WTC11 (cell line): ENCODE data around the gene TLE4. TPM values are rescaled to one million over a fixed set of nuclear protein-coding genes. Genes with fewer than 3 reads are reported as not detected.

Experiments used
- ATAC-seq: fragments of 200-7000 bp; cut with Tn5 transposase; 2 replicates; pipeline ENCODE4 v1.10.0; 2021; ENCODE audit warnings: mild to moderate bottlenecking, moderate library complexity
- CTCF ChIA-PET: fragments of 300-600 bp; sonication (Branson Sonifier 250); formaldehyde crosslinking; loops from one replicate; lab custom pipeline; 2021; ENCODE audit warnings: antibody characterized with exemption; lab: Charles Lee
- POLR2A ChIA-PET: fragments of 350-600 bp; sonication (Branson Sonifier 250); formaldehyde crosslinking; loops from one replicate; lab custom pipeline; 2021; ENCODE audit warnings: antibody characterized with exemption; lab: Charles Lee
- DNase-seq: peaks from one replicate; pipeline ENCODE4 v3.0.0; 2021; ENCODE audit warnings: low spot score
- H3K27ac Mint-ChIP-seq: 2 replicates; pipeline ENCODE4 v1.8.0; 2021; ENCODE audit warnings: mixed read lengths
- H3K27me3 Mint-ChIP-seq: 2 replicates; pipeline ENCODE4 v1.8.0; 2021; ENCODE audit warnings: low read depth, mild to moderate bottlenecking, moderate library complexity, mixed read lengths
- H3K36me3 Mint-ChIP-seq: 2 replicates; pipeline ENCODE4 v1.8.0; 2021; ENCODE audit warnings: mixed read lengths
- H3K4me1 Mint-ChIP-seq: 2 replicates; pipeline ENCODE4 v1.8.0; 2022; ENCODE audit warnings: mixed read lengths
- H3K4me3 Mint-ChIP-seq: 2 replicates; pipeline ENCODE4 v1.8.0; 2021; ENCODE audit warnings: mild to moderate bottlenecking, moderate library complexity, mixed read lengths
- H3K9me3 Mint-ChIP-seq: 2 replicates; pipeline ENCODE4 v1.8.0; 2021; ENCODE audit warnings: mixed read lengths
- CTCF ChIP-seq: fragments of 200-600 bp; IDR thresholded peaks from 2 replicates; pipeline ENCODE4 v1.8.0; 2022; ENCODE audit warnings: antibody characterized with exemption
- ESRRA ChIP-seq: sonication (generic); formaldehyde crosslinking; IDR thresholded peaks from 2 replicates; pipeline ENCODE4 v1.8.1; 2022; ENCODE audit warnings: mild to moderate bottlenecking, missing genetic modification reagents, borderline replicate concordance
- FOXK1 ChIP-seq: sonication (generic); formaldehyde crosslinking; IDR thresholded peaks from 2 replicates; pipeline ENCODE4 v1.8.0; 2022; ENCODE audit warnings: mild to moderate bottlenecking, moderate library complexity, missing genetic modification reagents
- FOXP1 ChIP-seq: sonication (generic); formaldehyde crosslinking; IDR thresholded peaks from 2 replicates; pipeline ENCODE4 v1.8.0; 2022; ENCODE audit warnings: missing genetic modification reagents, mild to moderate bottlenecking, moderate library complexity, borderline replicate concordance
- FOXP4 ChIP-seq: sonication (generic); formaldehyde crosslinking; IDR thresholded peaks from 2 replicates; pipeline ENCODE4 v1.8.0; 2022; ENCODE audit warnings: mild to moderate bottlenecking, missing genetic modification reagents
- GRHL2 ChIP-seq: fragments of 250-450 bp; sonication (Bioruptor Pico); IDR thresholded peaks from 2 replicates; pipeline ENCODE4 v1.8.0; 2022; ENCODE audit warnings: mild to moderate bottlenecking, moderate library complexity; ENCODE audit not compliant: insufficient replicate concordance, severe bottlenecking
- PRRX2 ChIP-seq: fragments of 250-450 bp; sonication (Bioruptor Pico); IDR thresholded peaks from 2 replicates; pipeline ENCODE4 v1.8.0; 2021; ENCODE audit warnings: mild to moderate bottlenecking
- SMAD3 ChIP-seq: sonication (generic); formaldehyde crosslinking; IDR thresholded peaks from 2 replicates; pipeline ENCODE4 v1.8.0; 2022; ENCODE audit warnings: missing genetic modification reagents, mild to moderate bottlenecking, borderline replicate concordance
- TP53 ChIP-seq: sonication (generic); formaldehyde crosslinking; IDR thresholded peaks from 2 replicates; pipeline ENCODE4 v1.8.1; 2023; ENCODE audit warnings: mild to moderate bottlenecking, missing genetic modification reagents
- ZBTB43 ChIP-seq: sonication (generic); formaldehyde crosslinking; IDR thresholded peaks from 2 replicates; pipeline ENCODE4 v1.8.1; 2023; ENCODE audit warnings: mild to moderate bottlenecking, missing genetic modification reagents
- ZSCAN18 ChIP-seq: fragments of 250-450 bp; sonication (Bioruptor Pico); IDR thresholded peaks from 2 replicates; pipeline ENCODE4 v2.1.2; 2022; ENCODE audit warnings: mild to moderate bottlenecking, moderate library complexity
- total RNA-seq: library from RNA; stranded (reverse); gene quantifications from 3 replicates; pipeline ENCODE4 v1.2.3, GENCODE V29; 2021
- TF ChIP-seq, protein P1 (sequence below): fragments of 250-450 bp; sonication (Bioruptor Pico); IDR thresholded peaks from 2 replicates; pipeline ENCODE4 v1.9.0; 2021; ENCODE audit warnings: mild to moderate bottlenecking

The TLE4 gene
- total RNA-seq, 1 experiment from 2014 or later: 48.1 TPM

- TF ChIP-seq FOXP4 (CRISPR knock-in tag): no peak
- no peak for TF ChIP-seq CTCF
- TF ChIP-seq ZSCAN18 (CRISPR knock-in tag): no peak
Observed at GRCh38 chr9:79671558-79671957, 99.8 kb downstream of the TLE4 start (continued).

DNA sequence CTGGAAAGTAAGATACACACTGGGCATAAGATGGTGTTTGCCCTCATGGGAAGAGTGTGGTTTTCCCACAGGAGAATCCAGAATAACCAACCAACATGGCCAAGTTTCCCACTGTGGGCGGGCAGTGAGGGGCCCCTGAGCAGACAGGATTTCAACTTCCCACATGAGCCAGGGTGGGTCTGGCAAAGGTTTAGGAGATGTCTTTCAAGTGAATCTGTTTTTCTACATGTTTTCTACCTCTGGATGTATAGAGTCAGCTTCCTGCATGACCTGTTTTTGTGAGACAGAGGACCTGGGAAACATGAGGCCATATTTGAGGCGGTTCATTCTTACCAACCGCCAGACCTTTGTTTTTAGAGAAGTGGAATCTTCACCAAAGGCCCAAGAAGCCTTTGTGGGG is 100.5 kb downstream of the TLE4 start:
- CTCF ChIA-PET: no interaction called here
- no peak for ATAC-seq
- H3K9me3 Mint-ChIP-seq: no peaks in the 10 kb centered on the region
- H3K4me3 Mint-ChIP-seq: no peak overlapping the region
- no peaks in the 10 kb centered on the region; the same call in 1 of the 2 replicates for H3K36me3 Mint-ChIP-seq
- H3K27ac Mint-ChIP-seq: no peak overlapping the region
- POLR2A ChIA-PET: no interaction called here
- peaks cover 66% of the 10 kb centered on the region for H3K4me1 Mint-ChIP-seq
- DNase-seq: no peak
- TF ChIP-seq FOXK1 (CRISPR knock-in tag) (no peak), ESRRA (no peak), ZBTB43 (no peak), FOXP1 (no peak), PRRX2 (CRISPR knock-in tag) (no peak)
- TF ChIP-seq, protein P1, sequence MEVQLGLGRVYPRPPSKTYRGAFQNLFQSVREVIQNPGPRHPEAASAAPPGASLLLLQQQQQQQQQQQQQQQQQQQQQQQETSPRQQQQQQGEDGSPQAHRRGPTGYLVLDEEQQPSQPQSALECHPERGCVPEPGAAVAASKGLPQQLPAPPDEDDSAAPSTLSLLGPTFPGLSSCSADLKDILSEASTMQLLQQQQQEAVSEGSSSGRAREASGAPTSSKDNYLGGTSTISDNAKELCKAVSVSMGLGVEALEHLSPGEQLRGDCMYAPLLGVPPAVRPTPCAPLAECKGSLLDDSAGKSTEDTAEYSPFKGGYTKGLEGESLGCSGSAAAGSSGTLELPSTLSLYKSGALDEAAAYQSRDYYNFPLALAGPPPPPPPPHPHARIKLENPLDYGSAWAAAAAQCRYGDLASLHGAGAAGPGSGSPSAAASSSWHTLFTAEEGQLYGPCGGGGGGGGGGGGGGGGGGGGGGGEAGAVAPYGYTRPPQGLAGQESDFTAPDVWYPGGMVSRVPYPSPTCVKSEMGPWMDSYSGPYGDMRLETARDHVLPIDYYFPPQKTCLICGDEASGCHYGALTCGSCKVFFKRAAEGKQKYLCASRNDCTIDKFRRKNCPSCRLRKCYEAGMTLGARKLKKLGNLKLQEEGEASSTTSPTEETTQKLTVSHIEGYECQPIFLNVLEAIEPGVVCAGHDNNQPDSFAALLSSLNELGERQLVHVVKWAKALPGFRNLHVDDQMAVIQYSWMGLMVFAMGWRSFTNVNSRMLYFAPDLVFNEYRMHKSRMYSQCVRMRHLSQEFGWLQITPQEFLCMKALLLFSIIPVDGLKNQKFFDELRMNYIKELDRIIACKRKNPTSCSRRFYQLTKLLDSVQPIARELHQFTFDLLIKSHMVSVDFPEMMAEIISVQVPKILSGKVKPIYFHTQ: no peak
- no peaks in the 10 kb centered on the region for H3K27me3 Mint-ChIP-seq

DNA sequence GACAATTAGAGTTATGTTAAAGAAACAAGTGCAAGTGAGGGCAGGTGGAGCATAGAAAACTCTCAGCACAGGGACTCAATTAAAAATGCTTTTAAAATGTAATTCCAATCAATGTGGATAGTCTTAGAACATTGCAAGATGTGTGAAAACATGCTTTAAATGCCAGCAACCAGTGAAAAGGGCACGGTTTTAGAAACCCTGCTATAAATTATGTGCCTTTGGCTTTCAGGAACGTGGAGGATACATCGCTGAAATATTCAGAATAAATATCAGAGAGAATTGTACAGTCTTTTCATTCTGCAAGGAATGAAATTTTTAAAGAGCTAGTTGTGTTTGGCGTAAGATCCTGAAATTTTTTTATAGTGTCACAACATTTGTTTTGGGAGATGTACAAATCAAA is 101.1 kb downstream of the TLE4 start:
- DNase-seq (no peak), ATAC-seq (no peak)
- POLR2A ChIA-PET: no interaction called here
- Mint-ChIP-seq H3K27ac (no peak overlapping the region; the same call in 1 of the 2 replicates), H3K9me3 (no peaks in the 10 kb centered on the region), H3K27me3 (no peaks in the 10 kb centered on the region), H3K36me3 (peaks cover 2% of the 10 kb centered on the region; the same call in 1 of the 2 replicates), H3K4me1 (peaks cover 61% of the 10 kb centered on the region), H3K4me3 (no peak overlapping the region)
- CTCF ChIA-PET: no interaction called here
- no peak for TF ChIP-seq TP53 (CRISPR knock-in tag)
- TF ChIP-seq SMAD3 (CRISPR knock-in tag): no peak
- no peak for TF ChIP-seq GRHL2 (CRISPR knock-in tag)
